ENCODE measurements around the gene TSPAN14.

The TSPAN14 gene

GRCh38 chr10:80472234-80473095 lies 18.4 kb downstream of the TSPAN14 start:
- Histone ChIP-seq H3K4me2 (ENCODE audit: low read depth, low read length, poor library complexity, severe bottlenecking) (no peak overlapping the region), H3F3A (ENCODE audit: low read depth) (no peaks in the 10 kb centered on the region), H4K20me1 (ENCODE audit: insufficient read depth, low read length, poor library complexity, severe bottlenecking) (no peaks in the 10 kb centered on the region), H3K27me3 (ENCODE audit: insufficient read depth, low read length, poor library complexity, severe bottlenecking) (no peaks in the 10 kb centered on the region), H3K4me3 (ENCODE audit: low read length, poor library complexity, severe bottlenecking) (no peak overlapping the region), H3K9me3 (ENCODE audit: insufficient read depth, low read depth, low read length) (no peaks in the 10 kb centered on the region), H3K36me3 (ENCODE audit: insufficient read depth, low read length) (peaks cover 12% of the 10 kb centered on the region; the same call in 1 of the 2 replicates), H3K9ac (ENCODE audit: low read depth, low read length, poor library complexity, severe bottlenecking) (no peak overlapping the region), H3K4me1 (ENCODE audit: insufficient read depth, low read length, poor library complexity, severe bottlenecking) (peaks cover 16% of the 10 kb centered on the region), H2AFZ (ENCODE audit: low read length) (no peak overlapping the region), H3K79me2 (ENCODE audit: insufficient read depth, low read length) (peaks cover 92% of the 10 kb centered on the region), H3K9me2 (replicated peaks; ENCODE audit: low read depth, low read length) (no peaks in the 10 kb centered on the region)
- TF ChIP-seq EZH2phosphoT487 (IDR thresholded peaks at IDR 0.05; ENCODE audit: borderline replicate concordance) (no peak), CTCF (conservative IDR thresholded peaks at IDR 0.05; ENCODE audit: low read length) (no peak)

- peaks cover 13% of the 10 kb centered on the region; the same call in 1 of the 2 replicates for H3K36me3 ChIP-seq (ENCODE audit: insufficient read depth, low read length)
- H3K9ac ChIP-seq (ENCODE audit: low read depth, low read length, poor library complexity, severe bottlenecking), result no peak overlapping the region
- no peak overlapping the region for H3K4me2 ChIP-seq (ENCODE audit: low read depth, low read length, poor library complexity, severe bottlenecking)
- TF ChIP-seq EZH2phosphoT487 (IDR thresholded peaks at IDR 0.05; ENCODE audit: borderline replicate concordance), result no peak
- no peak for TF ChIP-seq CTCF (conservative IDR thresholded peaks at IDR 0.05; ENCODE audit: low read length)
- no peaks in the 10 kb centered on the region for H3K9me2 ChIP-seq (replicated peaks; ENCODE audit: low read depth, low read length)
- H3F3A ChIP-seq (ENCODE audit: low read depth), result no peaks in the 10 kb centered on the region
- peaks cover 9% of the 10 kb centered on the region for H3K4me1 ChIP-seq (ENCODE audit: insufficient read depth, low read length, poor library complexity, severe bottlenecking)
- peaks cover 6% of the 10 kb centered on the region; the same call in 1 of the 2 replicates for H3K9me3 ChIP-seq (ENCODE audit: insufficient read depth, low read depth, low read length)
- H3K4me3 ChIP-seq (ENCODE audit: low read length, poor library complexity, severe bottlenecking), result no peak overlapping the region
- peaks cover 92% of the 10 kb centered on the region for H3K79me2 ChIP-seq (ENCODE audit: insufficient read depth, low read length)
- no peaks in the 10 kb centered on the region for H3K27me3 ChIP-seq (ENCODE audit: insufficient read depth, low read length, poor library complexity, severe bottlenecking)
- H2AFZ ChIP-seq (ENCODE audit: low read length), result no peak overlapping the region
- no peaks in the 10 kb centered on the region for H4K20me1 ChIP-seq (ENCODE audit: insufficient read depth, low read length, poor library complexity, severe bottlenecking)
Observed at GRCh38 chr10:80473096-80473657, 19.1 kb downstream of the TSPAN14 start.

GRCh38 chr10:80473692-80474596 lies 19.8 kb downstream of the TSPAN14 start:
- Histone ChIP-seq H3K4me1 (ENCODE audit: insufficient read depth, low read length, poor library complexity, severe bottlenecking) (peaks cover under 1% of the 10 kb centered on the region), H3K4me3 (ENCODE audit: low read length, poor library complexity, severe bottlenecking) (no peak overlapping the region), H3K4me2 (ENCODE audit: low read depth, low read length, poor library complexity, severe bottlenecking) (no peak overlapping the region), H3K27me3 (ENCODE audit: insufficient read depth, low read length, poor library complexity, severe bottlenecking) (no peaks in the 10 kb centered on the region), H4K20me1 (ENCODE audit: insufficient read depth, low read length, poor library complexity, severe bottlenecking) (no peaks in the 10 kb centered on the region), H3K36me3 (ENCODE audit: insufficient read depth, low read length) (peaks cover 13% of the 10 kb centered on the region; the same call in 1 of the 2 replicates), H3K9me3 (ENCODE audit: insufficient read depth, low read depth, low read length) (peaks cover 11% of the 10 kb centered on the region; the same call in 1 of the 2 replicates), H3K9ac (ENCODE audit: low read depth, low read length, poor library complexity, severe bottlenecking) (no peak overlapping the region), H3F3A (ENCODE audit: low read depth) (no peaks in the 10 kb centered on the region), H3K79me2 (ENCODE audit: insufficient read depth, low read length) (peaks cover 91% of the 10 kb centered on the region), H2AFZ (ENCODE audit: low read length) (no peak overlapping the region), H3K9me2 (replicated peaks; ENCODE audit: low read depth, low read length) (no peaks in the 10 kb centered on the region)
- TF ChIP-seq CTCF (conservative IDR thresholded peaks at IDR 0.05; ENCODE audit: low read length) (no peak), EZH2phosphoT487 (IDR thresholded peaks at IDR 0.05; ENCODE audit: borderline replicate concordance) (no peak)
